Right lobe of liver (tissue), 4 donors: Measurements from ENCODE around the gene S100A10.

Source experiments
- CTCF ChIP-seq, 4 donors: fragments of 200-600 bp in 3 of 4; fragments of 450-650 bp in 1 of 4; IDR thresholded peaks; one replicate each; pipeline versions ENCODE4 v1.5.1 to v1.8.0; 2016 to 2022; ENCODE audit warnings: antibody characterized with exemption in 4 of 4, mild to moderate bottlenecking in 2 of 4
- POLR2A ChIP-seq: fragments of 450-650 bp; IDR thresholded peaks from one replicate; pipeline ENCODE4 v1.6.1; 2017; ENCODE audit warnings: antibody characterized with exemption, mild to moderate bottlenecking
- donor health status: DM: no; HTN: no; CAD: no.
- donor health status: DM: no; HTN: no; CAD: no.
- donor health status: DM: no; HTN: yes; CAD: no.

DNA sequence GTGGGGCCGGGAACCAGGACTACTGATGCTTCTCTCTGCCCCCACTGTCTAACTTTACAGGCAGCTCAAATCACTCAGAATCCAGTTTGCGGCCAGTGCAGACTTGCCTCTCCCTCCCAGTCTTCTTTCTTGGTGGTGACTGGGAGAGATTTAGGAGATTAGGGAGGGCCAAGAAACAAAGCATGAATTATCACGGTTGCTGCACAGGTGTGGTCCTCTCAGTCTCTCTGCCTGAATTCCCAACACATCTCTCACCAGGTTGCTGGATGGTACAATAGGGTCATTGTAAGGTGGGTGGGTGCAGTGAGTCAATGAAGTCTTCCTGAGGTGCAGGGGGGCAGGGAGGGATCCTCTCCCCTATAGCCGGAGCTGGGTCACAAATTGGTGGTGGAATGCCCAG is 30.6 kb upstream of the S100A10 start:
- TF ChIP-seq CTCF (IDR thresholded peaks at IDR 0.05), result no peak
- TF ChIP-seq POLR2A, result no peak
